ENCODE data around the gene POGLUT3. TPM values are rescaled to one million over a fixed set of nuclear protein-coding genes. Genes with fewer than 3 reads are reported as not detected.

Gene POGLUT3
- total RNA-seq, 1 donor from 2014 or later = 11.9 TPM

GRCh38 chr11:108494182-108494581, 4.0 kb downstream of the POGLUT3 start:
- Histone ChIP-seq H3K27me3 (ENCODE audit: low read depth) (no peaks in the 10 kb centered on the region), H3K4me1 (peaks cover 28% of the 10 kb centered on the region), H3K4me3 (no peak overlapping the region), H3K36me3 (peaks cover 17% of the 10 kb centered on the region), H3K9me3 (replicated peaks) (no peaks in the 10 kb centered on the region), H3K27ac (replicated peaks) (no peak overlapping the region)
- no peak for TF ChIP-seq CTCF (IDR thresholded peaks at IDR 0.05; ENCODE audit: borderline replicate concordance)
- intact Hi-C loops (cut with micrococcal nuclease) = no loop called here
- DNase-seq = no peak

- no peak for DNase-seq
- TF ChIP-seq CTCF (IDR thresholded peaks at IDR 0.05; ENCODE audit: borderline replicate concordance) = no peak
- Histone ChIP-seq H3K4me1 (peaks cover 13% of the 10 kb centered on the region), H3K27ac (replicated peaks) (no peak overlapping the region), H3K36me3 (peaks cover 39% of the 10 kb centered on the region), H3K27me3 (ENCODE audit: low read depth) (no peaks in the 10 kb centered on the region), H3K9me3 (replicated peaks) (no peaks in the 10 kb centered on the region), H3K4me3 (no peak overlapping the region)
- intact Hi-C loops (cut with micrococcal nuclease) = no loop called here
These were observed 6.2 kb downstream of the POGLUT3 start for GRCh38 chr11:108491936-108492335.

GRCh38 chr11:108486828-108487227, 11.4 kb downstream of the POGLUT3 start:
- no peak for DNase-seq
- Histone ChIP-seq H3K27ac (replicated peaks) (no peak overlapping the region), H3K4me3 (no peak overlapping the region), H3K27me3 (ENCODE audit: low read depth) (no peaks in the 10 kb centered on the region), H3K9me3 (replicated peaks) (no peaks in the 10 kb centered on the region), H3K36me3 (peaks cover 82% of the 10 kb centered on the region), H3K4me1 (no peaks in the 10 kb centered on the region)
- TF ChIP-seq CTCF (IDR thresholded peaks at IDR 0.05; ENCODE audit: borderline replicate concordance) = no peak
- intact Hi-C loops (cut with micrococcal nuclease) = no loop called here

GRCh38 chr11:108486331-108486730, 11.9 kb downstream of the POGLUT3 start:
- H3K36me3 ChIP-seq = peaks cover 87% of the 10 kb centered on the region

GRCh38 chr11:108483163-108483562, 15.0 kb downstream of the POGLUT3 start:
- peaks cover 84% of the 10 kb centered on the region for H3K36me3 ChIP-seq

More at GRCh38 chr11:108486331-108486730, 11.9 kb downstream of the POGLUT3 start:
- no peaks in the 10 kb centered on the region for H3K4me1 ChIP-seq
- no peaks in the 10 kb centered on the region for H3K9me3 ChIP-seq (replicated peaks)
- DNase-seq = no peak
- H3K27me3 ChIP-seq (ENCODE audit: low read depth) = no peaks in the 10 kb centered on the region
- no peak for TF ChIP-seq CTCF (IDR thresholded peaks at IDR 0.05; ENCODE audit: borderline replicate concordance)
- intact Hi-C loops (cut with micrococcal nuclease) = no loop called here
- no peak overlapping the region for H3K4me3 ChIP-seq
- no peak overlapping the region for H3K27ac ChIP-seq (replicated peaks)

More at GRCh38 chr11:108483163-108483562, 15.0 kb downstream of the POGLUT3 start:
- no peak overlapping the region for H3K4me3 ChIP-seq
- no peak for TF ChIP-seq CTCF (IDR thresholded peaks at IDR 0.05; ENCODE audit: borderline replicate concordance)
- H3K4me1 ChIP-seq = no peaks in the 10 kb centered on the region
- H3K27ac ChIP-seq (replicated peaks) = no peak overlapping the region
- no peak for DNase-seq
- H3K27me3 ChIP-seq (ENCODE audit: low read depth) = no peaks in the 10 kb centered on the region
- intact Hi-C loops (cut with micrococcal nuclease) = no loop called here
- no peaks in the 10 kb centered on the region for H3K9me3 ChIP-seq (replicated peaks)
